H9 (cell line): ENCODE data around the gene AJAP1. TPM values are rescaled to one million over a fixed set of nuclear protein-coding genes. Genes with fewer than 3 reads are reported as not detected.

ENCODE experiments used
- DNase-seq: peaks from one replicate; pipeline ENCODE4 v3.0.0-alpha.2; 2017
- H2AFZ ChIP-seq: one replicate; pipeline ENCODE4 v1.6.1; 2013; ENCODE audit warnings: mild to moderate bottlenecking, low read length, control low read depth, moderate library complexity
- H2AK5ac ChIP-seq: 2 replicates; pipeline ENCODE4 v1.6.1; 2013; ENCODE audit warnings: low read length, control low read depth, mixed read lengths; ENCODE audit not compliant: insufficient read length
- H2BK120ac ChIP-seq: one replicate; pipeline ENCODE4 v1.6.1; 2013; ENCODE audit warnings: low read depth, mild to moderate bottlenecking, low read length, control low read depth, inconsistent platforms; ENCODE audit not compliant: poor library complexity, severe bottlenecking
- H2BK12ac ChIP-seq: 2 replicates; pipeline ENCODE4 v1.6.1; 2013; ENCODE audit warnings: low read length, control low read depth, mixed read lengths, low read depth; ENCODE audit not compliant: insufficient read length
- H2BK15ac ChIP-seq: 2 replicates; pipeline ENCODE4 v1.6.1; 2013; ENCODE audit warnings: low read depth, low read length, control low read depth
- H2BK20ac ChIP-seq: one replicate; pipeline ENCODE4 v1.6.1; 2013; ENCODE audit warnings: low read depth, mild to moderate bottlenecking, low read length, control low read depth, inconsistent platforms; ENCODE audit not compliant: poor library complexity, severe bottlenecking
- H2BK5ac ChIP-seq: 2 replicates; pipeline ENCODE4 v1.6.1; 2013; ENCODE audit warnings: low read length, control low read depth, mixed read lengths; ENCODE audit not compliant: insufficient read length
- H3K14ac ChIP-seq: 2 replicates; pipeline ENCODE4 v1.6.1; 2013; ENCODE audit warnings: low read length, control low read depth; ENCODE audit not compliant: insufficient read depth
- H3K18ac ChIP-seq: 2 replicates; pipeline ENCODE4 v1.6.1; 2013; ENCODE audit warnings: low read depth, mild to moderate bottlenecking, mixed read lengths, low read length, control low read depth; ENCODE audit not compliant: insufficient read length
- H3K23ac ChIP-seq: 2 replicates; pipeline ENCODE4 v1.6.1; 2013; ENCODE audit warnings: low read length, control low read depth, mixed read lengths, low read depth; ENCODE audit not compliant: insufficient read length
- H3K23me2 ChIP-seq: 2 replicates; pipeline ENCODE4 v1.6.1; 2013; ENCODE audit warnings: low read depth, mild to moderate bottlenecking, mixed read lengths, low read length, control low read depth; ENCODE audit not compliant: insufficient read length, poor library complexity, severe bottlenecking
- H3K27ac ChIP-seq: 2 replicates; pipeline ENCODE4 v1.5.1; 2013; ENCODE audit warnings: low read length, control low read depth, mixed read lengths, low read depth; ENCODE audit not compliant: insufficient read length
- H3K27me3 ChIP-seq: 2 replicates; pipeline ENCODE4 v1.6.1; 2013; ENCODE audit warnings: low read length, control low read depth, inconsistent platforms; ENCODE audit not compliant: insufficient read depth
- H3K4ac ChIP-seq: 2 replicates; pipeline ENCODE4 v1.6.1; 2013; ENCODE audit warnings: low read depth, mild to moderate bottlenecking, control low read depth, inconsistent platforms, low read length, moderate library complexity
- H3K4me1 ChIP-seq: 2 replicates; pipeline ENCODE4 v1.6.1; 2013; ENCODE audit warnings: low read length, control low read depth, inconsistent platforms; ENCODE audit not compliant: insufficient read depth
- H3K4me2 ChIP-seq: 2 replicates; pipeline ENCODE4 v1.6.1; 2013; ENCODE audit warnings: low read length, control low read depth, mixed read lengths; ENCODE audit not compliant: insufficient read length, insufficient read depth
- H3K56ac ChIP-seq: 2 replicates; pipeline ENCODE4 v1.6.1; 2013; ENCODE audit warnings: low read depth, mild to moderate bottlenecking, mixed read lengths, low read length, control low read depth; ENCODE audit not compliant: insufficient read length
- H3K79me1 ChIP-seq: 2 replicates; pipeline ENCODE4 v1.6.1; 2013; ENCODE audit warnings: low read depth, mild to moderate bottlenecking, moderate library complexity, low read length, control low read depth, inconsistent platforms; ENCODE audit not compliant: insufficient read depth, poor library complexity, severe bottlenecking
- H3K79me2 ChIP-seq: 2 replicates; pipeline ENCODE4 v1.6.1; 2013; ENCODE audit warnings: low read length, control low read depth, inconsistent platforms; ENCODE audit not compliant: insufficient read depth
- H3K9ac ChIP-seq: 2 replicates; pipeline ENCODE4 v1.6.1; 2013; ENCODE audit warnings: low read length, control low read depth, mixed read lengths; ENCODE audit not compliant: insufficient read length; ENCODE audit errors: extremely low read depth
- H3K9me3 ChIP-seq: one replicate; pipeline ENCODE4 v1.6.1; 2013; ENCODE audit warnings: low read depth, low read length, inconsistent platforms; ENCODE audit not compliant: control insufficient read depth
- H3T11ph ChIP-seq: one replicate; pipeline ENCODE4 v1.6.1; 2013; ENCODE audit warnings: mild to moderate bottlenecking, low read length, control low read depth, inconsistent platforms
- H4K20me1 ChIP-seq: one replicate; pipeline ENCODE4 v1.6.1; 2013; ENCODE audit not compliant: control insufficient read depth, insufficient read length, insufficient read depth
- H4K5ac ChIP-seq: 2 replicates; pipeline ENCODE4 v1.6.1; 2013; ENCODE audit warnings: low read depth, mild to moderate bottlenecking, mixed read lengths, low read length, control low read depth; ENCODE audit not compliant: insufficient read length
- H4K8ac ChIP-seq: replicated peaks from 2 replicates; pipeline ENCODE4 v1.6.1; 2013; ENCODE audit warnings: low read length, control low read depth, mixed read lengths, low read depth; ENCODE audit not compliant: insufficient read length
- H4K91ac ChIP-seq: 2 replicates; pipeline ENCODE4 v1.6.1; 2013; ENCODE audit warnings: low read depth, mild to moderate bottlenecking, moderate library complexity, mixed read lengths, low read length, control low read depth; ENCODE audit not compliant: insufficient read length
- H3K27ac Mint-ChIP-seq, 3 experiments: 2 replicates in 2 of 3; 3 replicates in 1 of 3; pipeline ENCODE4 v1.8.0; 2020 to 2021; ENCODE audit warnings: mixed read lengths in 3 of 3, mild to moderate bottlenecking in 1 of 3, moderate library complexity in 1 of 3
- H3K27me3 Mint-ChIP-seq: 2 replicates; pipeline ENCODE4 v1.8.0; 2021; ENCODE audit warnings: low read depth, mild to moderate bottlenecking, moderate library complexity, mixed read lengths
- H3K36me3 Mint-ChIP-seq, 3 experiments: 2 replicates in 2 of 3; 3 replicates in 1 of 3; pipeline ENCODE4 v1.8.0; 2020 to 2021; ENCODE audit warnings: low read depth in 3 of 3, mixed read lengths in 3 of 3; ENCODE audit not compliant: insufficient read depth in 1 of 3
- H3K4me1 Mint-ChIP-seq, 2 experiments: 2 replicates each; pipeline ENCODE4 v1.8.0; 2020; ENCODE audit warnings: mixed read lengths in 2 of 2
- H3K4me3 Mint-ChIP-seq, 2 experiments: 2 replicates in 1 of 2; 3 replicates in 1 of 2; pipeline ENCODE4 v1.8.0; 2020 to 2021; ENCODE audit warnings: mild to moderate bottlenecking in 2 of 2, mixed read lengths in 2 of 2, moderate library complexity in 1 of 2
- H3K9me3 Mint-ChIP-seq, 2 experiments: 2 replicates in 1 of 2; 3 replicates in 1 of 2; pipeline ENCODE4 v1.8.0; 2020; ENCODE audit warnings: mild to moderate bottlenecking in 2 of 2, mixed read lengths in 2 of 2, moderate library complexity in 1 of 2
- CTCF ChIP-seq: fragments of 200-600 bp; sonication (generic); conservative IDR thresholded peaks from 3 replicates; pipeline ENCODE4 v1.8.0; 2021; ENCODE audit warnings: antibody characterized with exemption, mild to moderate bottlenecking
- whole genome bisulfite sequencing: extraction: QIAGEN DNeasy Blood & Tissue Kit; methylation state at CpG from one replicate; pipeline ENCODE4 v1.1.7; 2013; ENCODE audit warnings: missing lambda C conversion rate, low lambda C conversion rate, mixed read lengths; ENCODE audit not compliant: insufficient read length; ENCODE audit errors: extremely low coverage; 5-methylcytosine and 5-hydroxymethylcytosine counted together
- total RNA-seq: library from RNA; stranded (reverse); gene quantifications from 2 replicates; pipeline ENCODE4 v1.2.1, GENCODE V29; 2021

AJAP1 gene
- total RNA-seq, 1 experiment from 2014 or later: 8.6 TPM

- no peaks in the 10 kb centered on the region for H4K20me1 ChIP-seq
- H4K91ac ChIP-seq: no peak overlapping the region
- H3K4me1 Mint-ChIP-seq: no peaks in the 10 kb centered on the region; a peak in 1 of 4 replicates
- H2BK15ac ChIP-seq: no peak overlapping the region
- H3K18ac ChIP-seq: no peak overlapping the region
- no peak overlapping the region for H3K9ac ChIP-seq
- no peak for TF ChIP-seq CTCF
- no peak overlapping the region for H3K4ac ChIP-seq
- DNase-seq: peak; percentile 10
- WGBS: no CpG with 5 or more reads among the region's 5 CpGs
- H3K9me3 ChIP-seq: no peaks in the 10 kb centered on the region
- no peak overlapping the region for H4K8ac ChIP-seq
- no peak overlapping the region for H2BK120ac ChIP-seq
- peaks cover 3% of the 10 kb centered on the region for H3K27me3 Mint-ChIP-seq
- no peaks in the 10 kb centered on the region for H3K23me2 ChIP-seq
- H3K9me3 Mint-ChIP-seq: no peaks in the 10 kb centered on the region
- no peak overlapping the region for H3K56ac ChIP-seq
- no peak overlapping the region for H3K27ac Mint-ChIP-seq
- no peak overlapping the region for H2BK5ac ChIP-seq
- no peak overlapping the region for H2AFZ ChIP-seq
- no peak overlapping the region for H3T11ph ChIP-seq
- no peak overlapping the region for H3K27ac ChIP-seq
- H3K4me2 ChIP-seq: no peak overlapping the region
- peaks cover 2% of the 10 kb centered on the region for H3K27me3 ChIP-seq
- H3K14ac ChIP-seq: no peak overlapping the region
- H2BK20ac ChIP-seq: no peak overlapping the region
- H2BK12ac ChIP-seq: no peak overlapping the region
- H3K4me1 ChIP-seq: no peaks in the 10 kb centered on the region
- no peak overlapping the region for H3K4me3 Mint-ChIP-seq
- H3K79me2 ChIP-seq: no peaks in the 10 kb centered on the region
- no peak overlapping the region for H3K23ac ChIP-seq
- H4K5ac ChIP-seq: no peak overlapping the region
- H2AK5ac ChIP-seq: no peak overlapping the region
- peaks cover 0 to 2% (median 0%) of the 10 kb centered on the region in 3 experiments; a peak in 3 of 7 replicates for H3K36me3 Mint-ChIP-seq
- H3K79me1 ChIP-seq: no peaks in the 10 kb centered on the region
Observed at GRCh38 chr1:4787551-4787950, 133.1 kb downstream of the AJAP1 start.
